ENCODE results near the gene QRICH2.

QRICH2 gene

GRCh38 chr17:76296186-76296585 lies 11.9 kb downstream of the QRICH2 start:
- H3K9ac ChIP-seq (ENCODE audit: low read length): no peak overlapping the region
- no peaks in the 10 kb centered on the region for H3K9me3 ChIP-seq (ENCODE audit: control insufficient read depth, low read length)
- H3K36me3 ChIP-seq (ENCODE audit: control insufficient read depth, insufficient read depth, low read length, severe bottlenecking): no peaks in the 10 kb centered on the region
- H3K27me3 ChIP-seq (replicated peaks; ENCODE audit: control insufficient read depth, insufficient read depth, low read length): no peaks in the 10 kb centered on the region
- no peaks in the 10 kb centered on the region for H3K4me1 ChIP-seq (ENCODE audit: control insufficient read depth, insufficient read depth, low read length)
- H3K4me3 ChIP-seq (ENCODE audit: low read length): no peak overlapping the region
- DNase-seq (ENCODE audit: low read depth): no peak

DNA sequence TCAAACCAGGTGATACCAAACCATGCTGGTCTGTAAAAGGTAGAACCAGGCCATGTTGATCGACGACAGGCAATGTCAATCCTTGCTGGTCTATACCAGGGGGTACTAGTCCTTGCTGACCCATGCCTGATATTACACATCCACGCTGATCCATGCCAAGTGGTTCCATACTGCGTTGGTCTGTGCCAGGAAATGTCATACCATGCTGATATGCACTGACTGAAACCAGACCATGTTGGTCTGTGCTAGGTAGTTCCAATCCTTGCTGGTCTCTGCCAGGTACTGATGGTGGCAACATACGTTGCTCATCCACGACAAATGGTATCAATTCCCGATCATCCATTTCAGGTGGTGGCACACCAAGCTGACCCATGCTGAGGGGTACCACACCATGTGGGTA lies 15.0 kb downstream of the QRICH2 start:
- no peaks in the 10 kb centered on the region for H3K36me3 ChIP-seq (ENCODE audit: control insufficient read depth, insufficient read depth, low read length, severe bottlenecking)
- H3K27me3 ChIP-seq (replicated peaks; ENCODE audit: control insufficient read depth, insufficient read depth, low read length): no peaks in the 10 kb centered on the region
- no peak for DNase-seq (ENCODE audit: low read depth)
- H3K4me1 ChIP-seq (ENCODE audit: control insufficient read depth, insufficient read depth, low read length): no peaks in the 10 kb centered on the region
- H3K4me3 ChIP-seq (ENCODE audit: low read length): no peak overlapping the region
- H3K9ac ChIP-seq (ENCODE audit: low read length): no peak overlapping the region
- H3K9me3 ChIP-seq (ENCODE audit: control insufficient read depth, low read length): no peaks in the 10 kb centered on the region

GRCh38 chr17:76292567-76292966 lies 15.5 kb downstream of the QRICH2 start:
- H3K4me1 ChIP-seq (ENCODE audit: control insufficient read depth, insufficient read depth, low read length): no peaks in the 10 kb centered on the region
- H3K36me3 ChIP-seq (ENCODE audit: control insufficient read depth, insufficient read depth, low read length, severe bottlenecking): no peaks in the 10 kb centered on the region
- H3K9ac ChIP-seq (ENCODE audit: low read length): no peak overlapping the region
- no peak overlapping the region for H3K4me3 ChIP-seq (ENCODE audit: low read length)
- no peaks in the 10 kb centered on the region for H3K27me3 ChIP-seq (replicated peaks; ENCODE audit: control insufficient read depth, insufficient read depth, low read length)
- no peak for DNase-seq (ENCODE audit: low read depth)
- H3K9me3 ChIP-seq (ENCODE audit: control insufficient read depth, low read length): no peaks in the 10 kb centered on the region

- Histone ChIP-seq H3K9me3 (ENCODE audit: control insufficient read depth, low read length) (no peaks in the 10 kb centered on the region), H3K36me3 (ENCODE audit: control insufficient read depth, insufficient read depth, low read length, severe bottlenecking) (no peaks in the 10 kb centered on the region), H3K9ac (ENCODE audit: low read length) (no peak overlapping the region), H3K4me1 (ENCODE audit: control insufficient read depth, insufficient read depth, low read length) (peaks cover 18% of the 10 kb centered on the region), H3K27me3 (replicated peaks; ENCODE audit: control insufficient read depth, insufficient read depth, low read length) (peaks cover 2% of the 10 kb centered on the region), H3K4me3 (ENCODE audit: low read length) (no peak overlapping the region)
- no peak for DNase-seq (ENCODE audit: low read depth)
Measured at GRCh38 chr17:76281573-76282371, 26.3 kb downstream of the QRICH2 start.

- H3K4me3 ChIP-seq (ENCODE audit: low read length): no peak overlapping the region
- peaks cover 2% of the 10 kb centered on the region for H3K27me3 ChIP-seq (replicated peaks; ENCODE audit: control insufficient read depth, insufficient read depth, low read length)
- H3K4me1 ChIP-seq (ENCODE audit: control insufficient read depth, insufficient read depth, low read length): peaks cover 17% of the 10 kb centered on the region
- no peak overlapping the region for H3K9ac ChIP-seq (ENCODE audit: low read length)
- no peak for DNase-seq (ENCODE audit: low read depth)
- no peaks in the 10 kb centered on the region for H3K9me3 ChIP-seq (ENCODE audit: control insufficient read depth, low read length)
- no peaks in the 10 kb centered on the region for H3K36me3 ChIP-seq (ENCODE audit: control insufficient read depth, insufficient read depth, low read length, severe bottlenecking)
Measured at GRCh38 chr17:76280650-76281049, 27.4 kb downstream of the QRICH2 start.

DNA sequence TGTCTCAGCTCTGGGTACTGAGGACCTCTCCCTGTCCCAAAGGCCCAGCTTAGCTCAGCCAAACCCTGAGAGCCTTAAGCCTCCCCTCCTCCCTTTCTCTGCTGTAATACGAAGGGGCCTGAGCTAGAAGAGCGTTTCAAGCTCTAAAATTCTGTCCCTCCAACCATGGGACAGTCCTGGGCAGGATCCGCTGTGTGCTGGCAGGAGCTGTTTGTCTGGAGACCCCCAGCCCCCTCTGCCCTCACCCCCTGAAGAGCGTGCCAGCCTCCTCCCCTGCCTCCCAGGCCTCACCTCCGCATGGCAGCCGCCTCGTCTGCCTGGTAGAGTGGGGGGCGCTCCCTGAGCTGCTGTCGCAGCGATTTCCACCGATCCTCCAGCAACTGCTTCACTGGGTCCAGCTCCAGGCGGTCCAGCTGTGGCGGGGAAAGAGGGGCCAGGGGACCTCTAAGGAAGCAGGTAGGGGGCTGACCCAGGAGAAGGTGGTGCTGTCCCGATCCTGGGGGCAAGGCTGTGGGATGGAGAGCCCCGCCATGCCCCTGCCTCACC lies 28.3 kb downstream of the QRICH2 start:
- DNase-seq (ENCODE audit: low read depth): no peak
- Histone ChIP-seq H3K27me3 (replicated peaks; ENCODE audit: control insufficient read depth, insufficient read depth, low read length) (peaks cover 2% of the 10 kb centered on the region), H3K4me1 (ENCODE audit: control insufficient read depth, insufficient read depth, low read length) (peaks cover 20% of the 10 kb centered on the region), H3K9ac (ENCODE audit: low read length) (no peak overlapping the region), H3K9me3 (ENCODE audit: control insufficient read depth, low read length) (no peaks in the 10 kb centered on the region), H3K36me3 (ENCODE audit: control insufficient read depth, insufficient read depth, low read length, severe bottlenecking) (no peaks in the 10 kb centered on the region), H3K4me3 (ENCODE audit: low read length) (no peak overlapping the region)

GRCh38 chr17:76278952-76279741 lies 28.9 kb downstream of the QRICH2 start:
- peaks cover 27% of the 10 kb centered on the region for H3K4me1 ChIP-seq (ENCODE audit: control insufficient read depth, insufficient read depth, low read length)
- DNase-seq (ENCODE audit: low read depth): peak; percentile 93
- peaks cover 2% of the 10 kb centered on the region for H3K27me3 ChIP-seq (replicated peaks; ENCODE audit: control insufficient read depth, insufficient read depth, low read length)
- H3K4me3 ChIP-seq (ENCODE audit: low read length): no peak overlapping the region
- no peaks in the 10 kb centered on the region for H3K9me3 ChIP-seq (ENCODE audit: control insufficient read depth, low read length)
- H3K9ac ChIP-seq (ENCODE audit: low read length): no peak overlapping the region
- H3K36me3 ChIP-seq (ENCODE audit: control insufficient read depth, insufficient read depth, low read length, severe bottlenecking): no peaks in the 10 kb centered on the region

DNA sequence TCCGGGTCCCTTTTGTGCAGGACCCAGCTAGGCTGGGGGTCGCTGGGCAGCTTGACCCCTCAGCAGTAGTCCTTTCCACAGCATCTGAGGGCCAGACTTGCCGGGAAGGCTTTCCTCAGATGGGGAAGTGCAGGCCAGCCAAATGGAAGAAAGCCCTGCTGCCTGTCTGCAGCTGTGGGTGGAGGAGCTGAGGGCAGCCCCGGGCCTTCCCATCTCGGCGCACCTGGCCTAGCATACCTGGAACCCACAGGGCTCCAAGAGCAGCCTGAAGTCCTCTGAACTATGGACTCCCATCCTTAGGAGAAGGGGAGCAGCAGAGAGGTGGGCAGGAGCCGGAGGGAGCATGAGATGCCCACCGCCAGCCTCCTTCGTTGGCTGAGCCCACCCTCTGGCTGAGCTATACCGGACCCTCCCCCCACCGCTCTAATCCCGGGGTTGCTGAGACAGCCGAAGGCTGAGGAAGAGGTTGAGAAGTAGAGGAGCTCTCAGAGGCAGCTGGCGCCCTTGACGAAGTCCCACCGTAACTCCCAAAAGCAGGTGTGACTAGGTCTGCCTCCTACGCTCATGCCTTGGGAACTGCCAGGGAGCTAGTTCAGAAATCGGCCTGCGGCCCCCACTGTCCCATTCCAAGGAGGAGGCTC lies 29.7 kb downstream of the QRICH2 start:
- H3K9ac ChIP-seq (ENCODE audit: low read length): no peak overlapping the region
- DNase-seq (ENCODE audit: low read depth): no peak
- no peaks in the 10 kb centered on the region for H3K9me3 ChIP-seq (ENCODE audit: control insufficient read depth, low read length)
- H3K27me3 ChIP-seq (replicated peaks; ENCODE audit: control insufficient read depth, insufficient read depth, low read length): peaks cover 2% of the 10 kb centered on the region
- H3K36me3 ChIP-seq (ENCODE audit: control insufficient read depth, insufficient read depth, low read length, severe bottlenecking): no peaks in the 10 kb centered on the region
- H3K4me3 ChIP-seq (ENCODE audit: low read length): no peak overlapping the region
- peaks cover 27% of the 10 kb centered on the region for H3K4me1 ChIP-seq (ENCODE audit: control insufficient read depth, insufficient read depth, low read length)

GRCh38 chr17:76277300-76278267 lies 30.5 kb downstream of the QRICH2 start:
- Histone ChIP-seq H3K4me1 (ENCODE audit: control insufficient read depth, insufficient read depth, low read length) (peaks cover 29% of the 10 kb centered on the region), H3K4me3 (ENCODE audit: low read length) (no peak overlapping the region), H3K27me3 (replicated peaks; ENCODE audit: control insufficient read depth, insufficient read depth, low read length) (peaks cover 2% of the 10 kb centered on the region), H3K9me3 (ENCODE audit: control insufficient read depth, low read length) (no peaks in the 10 kb centered on the region), H3K9ac (ENCODE audit: low read length) (peak overlapping the region; percentile 45), H3K36me3 (ENCODE audit: control insufficient read depth, insufficient read depth, low read length, severe bottlenecking) (no peaks in the 10 kb centered on the region)
- DNase-seq (ENCODE audit: low read depth): no peak

DNA sequence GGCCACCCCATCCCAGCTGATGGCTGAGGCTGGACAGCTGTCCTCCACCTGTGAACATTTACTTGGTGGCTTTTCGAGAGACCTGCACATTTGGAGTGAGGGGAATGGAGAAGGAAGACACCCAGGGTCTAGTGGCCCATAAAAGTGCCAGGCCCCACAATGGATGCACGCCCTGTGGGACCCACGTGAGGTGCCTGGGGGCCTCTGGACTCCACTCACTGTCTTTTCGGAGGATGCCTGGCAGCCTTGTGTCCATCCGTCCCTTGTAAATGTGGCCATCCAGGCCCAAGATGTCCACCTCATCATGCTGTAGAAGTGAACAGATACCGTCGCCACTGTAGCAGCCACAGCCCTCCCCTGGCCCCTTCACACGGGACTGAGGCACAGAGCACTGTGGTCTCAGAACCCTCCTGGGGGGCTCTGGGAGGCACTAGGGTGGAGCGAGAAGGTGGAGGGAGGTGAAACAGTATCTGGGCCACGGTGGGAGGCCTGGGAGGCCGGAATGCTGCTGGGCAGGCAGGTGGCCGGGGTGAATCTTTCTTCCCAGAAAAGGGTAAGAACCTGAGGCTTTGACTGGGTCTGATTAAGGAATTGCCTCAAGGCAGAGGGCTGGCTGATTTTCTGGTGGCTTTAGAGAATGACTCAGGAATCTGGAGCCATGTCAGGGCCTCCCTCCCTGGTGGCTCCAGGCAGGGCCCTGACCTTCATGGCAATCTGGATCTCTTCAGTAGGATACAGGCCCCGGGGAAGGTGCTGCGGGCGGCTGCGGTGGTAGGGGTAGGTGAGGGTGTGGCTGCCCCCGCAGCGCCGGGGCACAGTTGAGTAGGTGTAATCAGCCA lies 31.4 kb downstream of the QRICH2 start:
- Histone ChIP-seq H3K9ac (ENCODE audit: low read length) (peak overlapping the region; percentile 45), H3K36me3 (ENCODE audit: control insufficient read depth, insufficient read depth, low read length, severe bottlenecking) (no peaks in the 10 kb centered on the region), H3K4me3 (ENCODE audit: low read length) (no peak overlapping the region), H3K4me1 (ENCODE audit: control insufficient read depth, insufficient read depth, low read length) (peaks cover 30% of the 10 kb centered on the region), H3K9me3 (ENCODE audit: control insufficient read depth, low read length) (no peaks in the 10 kb centered on the region), H3K27me3 (replicated peaks; ENCODE audit: control insufficient read depth, insufficient read depth, low read length) (peaks cover 2% of the 10 kb centered on the region)
- peak; percentile 85 for DNase-seq (ENCODE audit: low read depth)
